GM19023 (cell line): ENCODE data around the gene AOPEP.

ENCODE experiments used
- ATAC-seq: cut with Tn5 transposase; IDR thresholded peaks from one replicate; pipeline ENCODE4 v1.9.1; 2021; ENCODE audit warnings: mild to moderate bottlenecking, moderate library complexity; ENCODE audit not compliant: unreplicated experiment

AOPEP gene

DNA sequence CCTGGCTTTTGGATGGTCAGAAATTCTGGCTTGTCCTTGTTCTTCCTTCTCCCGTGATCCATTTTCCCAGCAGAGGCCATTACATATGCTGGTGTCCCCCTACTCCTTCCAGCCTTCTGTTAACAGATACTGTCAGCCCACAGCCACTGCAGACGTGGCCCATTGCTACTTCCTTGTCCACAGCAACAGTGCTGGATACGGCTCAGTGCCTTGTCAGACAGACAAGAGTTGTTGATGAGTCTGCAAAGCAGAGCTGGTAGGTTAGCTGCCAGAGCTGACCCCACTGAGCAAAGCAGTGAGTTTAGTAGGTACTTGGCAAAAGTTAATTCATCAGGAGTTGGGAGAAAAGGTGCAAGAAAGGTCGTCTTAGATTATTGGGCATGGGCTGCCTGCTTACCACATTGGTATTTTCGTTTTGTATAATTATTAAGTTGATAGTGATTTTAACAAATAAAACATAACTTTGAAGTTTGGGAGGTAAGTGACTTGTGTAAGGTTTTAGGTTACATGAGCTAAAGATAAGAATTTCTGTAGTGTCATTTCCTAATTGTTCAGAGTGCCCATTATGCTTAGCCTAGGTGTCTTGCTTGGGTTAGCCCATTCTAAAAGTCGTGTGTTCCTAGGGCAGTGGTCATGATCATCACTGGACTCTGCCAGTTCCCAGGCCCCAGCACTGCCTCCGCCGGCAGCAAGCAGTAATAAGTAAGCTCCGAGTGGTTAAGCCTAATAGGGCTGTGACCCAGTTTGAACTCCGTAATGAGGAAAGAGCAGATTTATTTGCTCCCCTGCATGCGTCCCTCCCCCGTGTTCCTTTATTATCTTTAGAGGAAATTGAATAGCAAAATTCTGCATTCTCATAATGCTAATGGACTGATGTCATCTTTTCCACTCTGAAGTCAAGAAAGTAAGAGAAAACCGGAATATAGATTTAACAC, 299.0 kb downstream of the AOPEP start:
- ATAC-seq, result no peak

DNA sequence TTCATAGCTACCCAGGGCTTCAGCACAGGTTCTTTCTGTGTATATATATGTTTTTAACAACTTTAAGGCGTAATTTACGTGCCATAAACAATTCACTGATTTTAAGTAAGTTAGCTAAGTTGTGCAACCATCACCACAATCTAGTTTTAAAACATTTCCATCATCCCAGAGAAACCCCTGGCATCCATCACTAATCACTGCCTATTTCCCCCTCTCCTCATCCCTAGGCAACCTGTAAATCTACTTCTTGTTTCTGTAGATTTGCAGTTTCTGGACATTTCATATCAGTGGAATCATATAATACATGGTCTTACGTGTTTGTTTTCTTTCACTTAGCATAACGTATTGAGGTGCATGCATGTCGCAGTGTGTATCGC, 299.6 kb downstream of the AOPEP start:
- ATAC-seq, result no peak

DNA sequence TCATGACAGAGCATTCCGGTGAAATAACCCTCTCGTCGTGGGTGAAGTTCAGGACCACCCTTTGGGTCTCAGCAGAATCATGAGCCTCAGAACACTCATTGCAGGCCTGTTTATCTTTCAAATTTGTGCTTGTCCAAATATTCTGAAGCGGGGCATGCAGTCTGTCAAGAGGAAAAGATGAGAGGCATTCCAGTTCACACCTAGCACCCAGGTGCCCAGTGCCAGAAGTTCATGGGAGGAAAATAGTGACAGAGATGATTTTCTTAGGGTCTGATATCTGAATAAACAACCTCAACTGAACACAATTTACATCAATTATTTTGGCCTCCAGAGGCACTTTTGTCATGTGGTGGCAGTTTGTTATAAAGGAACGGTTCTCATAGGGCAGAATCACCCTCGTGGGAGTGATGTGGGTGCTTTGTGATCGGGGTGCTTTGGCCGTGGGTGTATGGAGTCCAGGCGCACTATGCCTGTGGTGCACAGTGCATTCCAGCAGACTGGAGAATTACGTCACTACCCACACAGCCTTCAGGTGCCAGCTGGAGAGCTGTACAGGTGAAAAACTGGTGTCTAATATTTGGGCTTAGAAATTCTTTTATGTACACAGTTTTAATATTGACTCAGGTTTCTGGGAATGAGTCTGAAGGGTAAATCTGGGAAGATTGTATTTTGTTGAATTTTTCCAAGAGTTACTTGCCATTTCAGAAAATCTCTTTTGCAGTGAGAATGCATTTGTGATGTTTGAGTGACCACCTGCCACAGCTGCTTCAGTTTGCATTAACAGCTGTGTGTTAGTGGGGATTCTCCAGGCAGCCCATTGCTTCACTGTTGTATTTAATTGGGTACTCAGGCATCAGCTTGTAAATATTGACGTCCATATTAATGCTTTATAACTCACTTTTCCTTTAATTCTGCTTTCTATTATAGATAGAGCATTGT, 301.7 kb downstream of the AOPEP start:
- no peak for ATAC-seq

DNA sequence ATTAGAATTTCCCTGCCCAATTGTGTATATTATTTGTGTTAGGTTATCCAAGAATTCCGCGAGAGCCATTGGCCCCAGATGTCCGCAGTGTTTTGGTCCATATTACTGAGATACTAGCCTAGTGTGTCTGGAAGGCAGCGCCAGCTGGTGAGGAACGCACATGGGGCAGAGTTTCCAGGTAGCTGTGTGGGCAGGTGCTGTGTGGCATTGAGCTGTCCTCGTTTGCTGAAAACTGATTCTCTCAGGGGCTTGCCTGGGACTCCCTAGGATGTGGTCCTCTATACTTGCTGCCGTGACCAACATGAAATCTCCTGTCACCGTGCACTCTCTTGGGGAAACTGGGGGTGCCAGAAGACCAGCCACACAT, 302.3 kb downstream of the AOPEP start:
- ATAC-seq, result no peak

DNA sequence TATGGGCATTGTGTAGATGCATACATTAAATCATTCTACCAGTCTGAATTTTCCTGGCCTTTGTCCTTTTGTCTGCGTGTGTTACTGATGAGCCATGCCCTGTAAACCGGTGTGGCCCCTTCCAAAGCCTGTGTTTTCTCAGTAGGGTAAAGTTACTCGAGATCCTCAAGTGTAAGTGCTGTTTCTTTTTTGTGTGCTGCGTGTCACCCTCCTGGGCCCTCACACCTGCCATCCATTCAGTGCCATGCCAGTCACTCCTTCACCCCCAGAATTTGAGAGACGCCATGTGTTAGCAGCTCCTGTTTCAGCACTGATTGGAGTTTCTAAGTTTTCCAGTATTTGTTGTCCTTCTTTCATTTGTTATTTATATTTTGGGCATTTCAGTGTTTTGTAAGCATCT, 302.8 kb downstream of the AOPEP start:
- no peak for ATAC-seq

DNA sequence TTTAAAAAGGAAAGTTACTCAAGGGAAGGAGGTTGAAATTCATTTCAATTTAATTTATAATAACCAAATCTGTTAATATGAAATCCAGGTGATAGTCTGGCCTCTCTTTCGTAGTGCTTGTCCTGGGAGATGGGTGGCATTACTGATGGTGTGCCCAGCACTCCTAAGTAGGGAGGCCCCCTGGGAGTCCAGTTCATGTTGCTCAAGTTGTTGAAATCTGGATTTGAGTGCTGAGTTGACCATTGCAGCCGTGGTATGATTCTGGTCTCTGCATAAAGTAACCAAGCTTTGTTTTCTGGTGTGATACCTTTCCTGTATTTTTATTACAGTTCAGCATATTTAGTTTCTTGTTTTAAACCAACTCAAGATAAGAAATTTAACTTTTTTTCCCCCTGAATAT, 303.2 kb downstream of the AOPEP start:
- ATAC-seq, result no peak

GRCh38 chr9:95030344-95030743, 303.8 kb downstream of the AOPEP start:
- ATAC-seq, result no peak

DNA sequence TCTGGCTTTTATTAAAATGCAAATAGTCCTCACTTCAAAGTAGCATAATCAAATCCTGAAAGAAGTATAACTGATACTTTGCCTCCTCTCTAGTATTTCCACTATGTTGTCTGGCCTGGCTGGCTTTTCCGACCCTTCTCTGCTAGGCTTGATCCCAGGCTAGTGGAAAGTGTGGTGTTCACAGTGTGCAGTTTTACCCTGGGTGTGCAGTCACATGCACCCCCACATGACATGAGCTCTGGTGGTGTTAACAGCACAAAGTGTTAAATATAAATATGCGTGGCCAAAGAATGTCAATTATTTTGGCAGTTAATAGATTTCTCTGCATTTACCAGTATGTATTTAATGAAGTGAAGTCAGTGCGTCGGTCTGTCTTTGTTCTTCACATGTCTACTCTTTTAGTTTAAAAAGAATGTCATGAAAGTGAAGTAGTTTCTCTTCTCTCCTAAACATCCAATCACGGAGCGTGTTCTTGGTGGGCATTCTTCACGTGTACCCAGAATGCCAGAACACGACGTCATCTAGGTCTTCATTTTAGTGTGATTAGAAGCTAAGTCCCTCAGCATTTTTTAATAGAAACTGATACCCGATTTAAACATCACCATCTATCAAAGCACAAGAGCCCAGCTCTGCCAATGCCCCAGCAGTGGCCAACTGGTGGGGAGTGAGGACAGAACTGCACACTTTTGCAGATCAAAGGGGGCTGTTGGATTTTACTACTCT, 304.6 kb downstream of the AOPEP start:
- no peak for ATAC-seq

DNA sequence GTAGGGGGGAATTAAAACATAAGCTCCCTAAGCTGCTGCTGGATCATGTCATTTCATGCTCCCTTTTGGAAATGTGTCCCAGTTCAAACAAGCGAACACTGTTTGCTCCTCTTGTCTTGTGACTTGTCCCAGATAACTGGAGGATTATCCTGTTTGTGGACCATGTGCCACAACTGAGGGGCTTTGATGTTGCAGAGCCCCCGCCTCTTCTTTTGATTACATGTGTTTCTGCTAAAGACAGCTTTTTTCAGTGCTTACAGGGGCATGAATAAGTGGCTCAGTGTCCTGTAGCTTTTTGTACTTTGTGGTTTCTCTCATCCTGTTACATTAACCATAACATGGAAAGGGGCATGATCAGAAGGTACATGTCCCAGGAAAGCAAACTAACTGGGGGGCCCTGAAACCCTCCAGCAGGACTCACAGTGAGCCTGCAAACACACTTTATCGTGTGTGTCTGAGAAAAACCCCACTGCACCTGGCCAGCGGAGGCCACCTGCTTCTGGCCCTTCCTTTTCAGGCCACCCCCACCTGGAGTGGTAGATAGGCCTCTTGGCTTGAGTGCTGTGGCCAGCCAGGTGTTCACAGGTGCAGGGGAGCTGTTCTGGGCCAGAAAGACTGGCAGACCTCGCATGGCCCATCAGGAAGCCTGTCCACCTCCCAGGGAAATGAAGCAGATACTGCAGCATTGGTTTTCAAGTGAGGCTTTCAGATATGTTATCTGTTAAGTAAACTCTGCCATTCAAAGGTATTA, 305.4 kb downstream of the AOPEP start:
- ATAC-seq, result no peak

DNA sequence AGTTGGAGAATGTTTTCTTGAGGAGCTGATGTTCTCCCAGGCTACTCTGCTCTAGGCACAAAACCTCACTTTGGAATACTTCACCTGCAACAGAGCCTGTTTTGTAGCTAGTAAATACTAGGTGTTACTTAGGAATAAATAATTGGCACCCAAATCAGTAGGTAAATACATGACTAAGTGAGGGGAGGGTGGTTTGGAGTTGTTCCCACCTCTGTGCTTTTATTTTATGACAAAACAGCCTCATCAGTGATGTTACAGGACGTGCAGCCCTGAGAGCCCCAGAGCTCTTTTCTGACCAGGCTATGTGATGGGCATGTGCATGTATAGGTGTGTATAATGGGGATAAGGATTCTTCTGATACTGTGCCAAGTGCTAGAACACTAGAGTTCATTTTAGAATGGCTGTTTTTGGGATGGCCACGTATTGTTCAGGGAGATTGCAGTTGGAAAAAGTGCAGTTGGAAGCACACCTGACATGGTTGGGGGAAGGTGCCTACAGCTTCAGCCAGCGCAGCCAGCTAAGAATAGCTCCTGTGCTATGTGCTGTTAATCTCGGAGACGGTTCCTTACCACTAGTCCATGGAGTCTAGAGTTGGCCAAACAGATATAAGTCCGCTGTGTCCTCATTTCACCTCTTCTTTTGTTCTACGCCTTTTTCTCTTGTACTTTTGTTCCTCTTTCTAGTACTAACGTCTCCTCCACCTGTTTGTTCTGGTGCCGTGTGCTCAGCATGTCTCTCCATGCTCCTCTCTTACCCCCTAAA, 306.3 kb downstream of the AOPEP start:
- ATAC-seq, result no peak

GRCh38 chr9:95035846-95036245, 309.3 kb downstream of the AOPEP start:
- no peak for ATAC-seq

DNA sequence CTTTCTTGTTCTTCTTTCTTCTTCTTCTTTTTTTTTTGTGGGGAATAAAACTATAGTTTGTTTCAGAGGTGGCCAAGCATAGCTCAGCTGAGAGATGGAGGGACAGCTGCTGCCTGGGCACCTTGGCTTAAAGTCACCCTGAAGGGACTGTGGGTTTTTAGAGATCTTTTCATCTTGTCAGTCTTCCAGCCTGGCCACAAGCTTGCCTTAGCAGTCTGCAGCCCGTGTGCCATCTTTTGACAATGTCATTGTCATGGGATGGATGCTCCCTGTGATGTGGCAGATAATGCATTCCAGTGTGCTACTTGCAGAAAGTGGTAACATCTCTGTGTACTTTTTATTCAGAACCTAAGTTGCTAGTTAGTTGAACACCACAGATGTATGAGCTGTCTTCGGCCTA, 310.2 kb downstream of the AOPEP start:
- no peak for ATAC-seq

GRCh38 chr9:95037789-95038521, 311.5 kb downstream of the AOPEP start:
- ATAC-seq, result no peak

GRCh38 chr9:95038666-95039065, 312.2 kb downstream of the AOPEP start:
- no peak for ATAC-seq

- no peak for ATAC-seq
Measured at GRCh38 chr9:95040106-95040505, 313.6 kb downstream of the AOPEP start.

DNA sequence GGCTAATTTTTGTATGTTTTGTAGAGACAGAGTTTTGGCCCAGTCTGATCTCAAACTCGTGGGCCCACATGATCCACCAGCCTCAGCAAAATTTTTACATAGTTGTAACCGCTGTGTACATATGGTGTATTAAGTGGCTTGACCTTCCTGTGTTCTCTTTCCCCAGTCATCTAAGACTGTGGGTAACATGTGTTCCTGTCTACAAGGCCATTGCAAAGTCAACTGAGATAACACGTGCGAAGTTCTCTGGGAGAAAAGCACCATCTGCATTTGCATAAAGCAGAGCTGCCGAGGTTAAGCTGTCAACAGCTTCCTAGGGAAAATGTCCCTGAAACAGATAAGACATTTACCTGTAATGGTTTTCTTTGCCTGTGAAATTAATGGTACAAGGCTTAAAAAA, 317.3 kb downstream of the AOPEP start:
- no peak for ATAC-seq

GRCh38 chr9:95044731-95045508, 318.4 kb downstream of the AOPEP start:
- no peak for ATAC-seq

GRCh38 chr9:95045751-95046150, 319.3 kb downstream of the AOPEP start:
- no peak for ATAC-seq
